ENCODE results near the gene CHRM2. TPM values are rescaled to one million over a fixed set of nuclear protein-coding genes. Genes with fewer than 3 reads are reported as not detected.

The CHRM2 gene
- total and polyA plus RNA-seq, 2 of the 8 experiments (the other 6 are each of a cell fraction or from before 2014, with no cell fraction given), result 0.17 to 0.32 TPM

- Histone ChIP-seq H2AFZ (ENCODE audit: low read length) (no peak overlapping the region), H4K8ac (ENCODE audit: extremely low read depth, insufficient read depth, low read length) (no peak overlapping the region)
- TF ChIP-seq USF2 (IDR thresholded peaks at IDR 0.05; ENCODE audit: low read length), result no peak
- no peak for TF ChIP-seq TAF1 (IDR thresholded peaks at IDR 0.05; ENCODE audit: low read depth, low read length)
- no peak for TF ChIP-seq SUZ12 (IDR thresholded peaks at IDR 0.05; ENCODE audit: low read length)
- no peak for TF ChIP-seq FOSL1 (IDR thresholded peaks at IDR 0.05; ENCODE audit: insufficient read depth, low read depth, low read length)
- no peak for TF ChIP-seq YY1 (IDR thresholded peaks at IDR 0.05; ENCODE audit: low read depth, low read length)
- no peak for TF ChIP-seq CTBP2 (IDR thresholded peaks at IDR 0.05; ENCODE audit: borderline replicate concordance, insufficient read depth, insufficient read length, low read length)
- no peak for TF ChIP-seq RXRA (IDR thresholded peaks at IDR 0.05; ENCODE audit: insufficient read depth, low read depth, low read length)
- no peak for TF ChIP-seq SRF (IDR thresholded peaks at IDR 0.05; ENCODE audit: low read depth, low read length)
- no peak for TF ChIP-seq CTCF (IDR thresholded peaks at IDR 0.05; ENCODE audit: control extremely low read depth in 1 of 3, insufficient read depth in 1 of 3, low read depth in 1 of 3, low read length in 3 of 3)
- no peak for TF ChIP-seq TEAD4 (IDR thresholded peaks at IDR 0.05; ENCODE audit: low read depth, low read length)
- no peak for TF ChIP-seq TAF7 (optimal IDR thresholded peaks at IDR 0.05; ENCODE audit: borderline replicate concordance, low read depth, low read length)
These were observed 88.2 kb downstream of the CHRM2 start for GRCh38 chr7:136956671-136957070.

More at GRCh38 chr7:136956671-136957070, 88.2 kb downstream of the CHRM2 start:
- Histone ChIP-seq H3K23me2 (ENCODE audit: low read depth, low read length) (no peaks in the 10 kb centered on the region), H3K9me3 (ENCODE audit: insufficient read depth in 2 of 2, low read depth in 1 of 2, low read length in 1 of 2) (peaks cover 0 to 2% of the 10 kb centered on the region in 2 experiments; a peak in 1 of 4 replicates), H3K14ac (ENCODE audit: insufficient read length) (no peak overlapping the region), H2BK12ac (ENCODE audit: low read depth, low read length) (no peak overlapping the region), H3K18ac (ENCODE audit: extremely low read depth, low read length) (no peak overlapping the region), H2BK5ac (ENCODE audit: low read depth, low read length) (no peak overlapping the region), H2BK15ac (ENCODE audit: low read length) (no peak overlapping the region), H3K27ac (ENCODE audit: low read depth, low read length) (no peak overlapping the region), H2AK5ac (ENCODE audit: low read depth, low read length) (no peak overlapping the region), H3K9ac (replicated peaks in 1 of 4; ENCODE audit: extremely low read depth in 1 of 4, low read depth in 3 of 4, low read length in 3 of 4) (no peak overlapping the region), H2BK20ac (ENCODE audit: low read length) (no peak overlapping the region), H3K27me3 (replicated peaks in 1 of 4; ENCODE audit: control insufficient read depth in 3 of 4, extremely low read depth in 1 of 4, insufficient read depth in 3 of 4, low read length in 3 of 4) (no peaks in the 10 kb centered on the region), H3K4me2 (ENCODE audit: insufficient read depth in 1 of 2, low read depth in 2 of 2, low read length in 2 of 2) (no peak overlapping the region), H2BK120ac (replicated peaks; ENCODE audit: low read depth, low read length) (no peak overlapping the region), H4K91ac (replicated peaks; ENCODE audit: insufficient read length, low read length) (no peak overlapping the region), H4K20me1 (replicated peaks in 1 of 2; ENCODE audit: control insufficient read depth in 1 of 2, insufficient read depth in 2 of 2, low read length in 2 of 2) (no peaks in the 10 kb centered on the region), H3K79me2 (ENCODE audit: control insufficient read depth in 1 of 2, insufficient read depth in 2 of 2, low read length in 2 of 2) (no peaks in the 10 kb centered on the region), H3K79me1 (ENCODE audit: low read depth, low read length) (no peaks in the 10 kb centered on the region), H3K36me3 (ENCODE audit: control insufficient read depth in 2 of 4, insufficient read depth in 4 of 4, low read length in 3 of 4) (no peaks in the 10 kb centered on the region), H3K4ac (replicated peaks; ENCODE audit: insufficient read length, low read depth, low read length) (no peak overlapping the region), H3K4me3 (ENCODE audit: extremely low read depth in 1 of 4, insufficient read depth in 2 of 4, low read depth in 3 of 4, low read length in 4 of 4) (no peak overlapping the region), H3K23ac (ENCODE audit: insufficient read length) (no peak overlapping the region), H4K5ac (ENCODE audit: insufficient read length, low read depth, low read length) (no peak overlapping the region), H3K4me1 (replicated peaks in 1 of 4; ENCODE audit: control insufficient read depth in 3 of 4, insufficient read depth in 4 of 4, low read length in 3 of 4) (no peaks in the 10 kb centered on the region), H3K56ac (replicated peaks; ENCODE audit: insufficient read length, low read depth, low read length) (no peak overlapping the region)
- POLR2A ChIA-PET (ENCODE audit: partially characterized antibody), result no interaction called here
- DNase-seq (ENCODE audit: low read depth in 1 of 2, low spot score in 2 of 2) (no peak), FAIRE-seq (no peak)
- CTCF ChIA-PET (ENCODE audit: partially characterized antibody), result no interaction called here
- WGBS, 2 experiments (ENCODE audit: extremely low coverage in 1 of 2, insufficient coverage in 1 of 2, insufficient read length in 1 of 2, insufficient replicate concordance in 2 of 2, low coverage in 1 of 2, low lambda C conversion rate in 2 of 2, missing lambda C conversion rate in 1 of 2), result 88% methylated on average over 3 of the region's 3 CpGs; no CpG with 5 or more reads in 1 of the 2 experiments

All from H1 (cell line).